B cell (primary cell): ENCODE results near the gene CFAP53.

ENCODE experiments used
- EZH2 ChIP-seq: IDR thresholded peaks from 2 replicates; pipeline ENCODE4 v1.6.1; 2012; ENCODE audit warnings: borderline replicate concordance, low read depth, mild to moderate bottlenecking, moderate library complexity, low read length; ENCODE audit not compliant: insufficient read depth, poor library complexity, severe bottlenecking
- TF ChIP-seq, protein P1 (sequence below): fragments of 200-600 bp; IDR thresholded peaks from one replicate; pipeline ENCODE4 v1.8.0; 2022; ENCODE audit warnings: antibody characterized with exemption, mild to moderate bottlenecking

DNA sequence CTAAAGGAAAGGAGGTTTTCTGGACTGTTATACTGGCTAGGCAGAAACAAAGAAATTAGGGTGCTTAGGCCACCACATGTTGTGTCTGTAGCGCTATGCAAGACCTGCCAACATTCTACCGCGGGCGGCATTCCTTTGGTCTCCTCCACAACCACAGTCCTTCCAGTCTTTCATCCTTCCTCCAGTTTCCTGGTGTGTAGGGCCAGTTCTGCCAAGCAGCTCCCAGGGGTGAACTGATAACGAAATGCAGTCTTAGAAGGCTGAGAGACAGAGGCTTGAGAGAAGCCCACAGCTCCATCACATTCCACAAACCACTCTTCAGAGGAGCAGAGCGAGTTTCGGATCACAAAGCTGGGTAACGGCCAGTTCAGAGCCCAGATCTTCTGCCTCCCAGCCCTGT is 40.6 kb upstream of the CFAP53 start:
- TF ChIP-seq, protein P1, sequence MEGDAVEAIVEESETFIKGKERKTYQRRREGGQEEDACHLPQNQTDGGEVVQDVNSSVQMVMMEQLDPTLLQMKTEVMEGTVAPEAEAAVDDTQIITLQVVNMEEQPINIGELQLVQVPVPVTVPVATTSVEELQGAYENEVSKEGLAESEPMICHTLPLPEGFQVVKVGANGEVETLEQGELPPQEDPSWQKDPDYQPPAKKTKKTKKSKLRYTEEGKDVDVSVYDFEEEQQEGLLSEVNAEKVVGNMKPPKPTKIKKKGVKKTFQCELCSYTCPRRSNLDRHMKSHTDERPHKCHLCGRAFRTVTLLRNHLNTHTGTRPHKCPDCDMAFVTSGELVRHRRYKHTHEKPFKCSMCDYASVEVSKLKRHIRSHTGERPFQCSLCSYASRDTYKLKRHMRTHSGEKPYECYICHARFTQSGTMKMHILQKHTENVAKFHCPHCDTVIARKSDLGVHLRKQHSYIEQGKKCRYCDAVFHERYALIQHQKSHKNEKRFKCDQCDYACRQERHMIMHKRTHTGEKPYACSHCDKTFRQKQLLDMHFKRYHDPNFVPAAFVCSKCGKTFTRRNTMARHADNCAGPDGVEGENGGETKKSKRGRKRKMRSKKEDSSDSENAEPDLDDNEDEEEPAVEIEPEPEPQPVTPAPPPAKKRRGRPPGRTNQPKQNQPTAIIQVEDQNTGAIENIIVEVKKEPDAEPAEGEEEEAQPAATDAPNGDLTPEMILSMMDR: no peak
- TF ChIP-seq EZH2: no peak
